T-helper 2 cell treated with Interferon-gamma antibody and Interleukin-4, amounts not matched to agents 100 ng/mL and 5 ng/mL, for 36 hours (primary cell): Measurements from ENCODE around the gene GRIP2. TPM values are rescaled to one million over a fixed set of nuclear protein-coding genes. Genes with fewer than 3 reads are reported as not detected.
"Not testable (repeated sequence)": the region's sequence is repeated elsewhere in the genome, so short reads cannot be mapped to it uniquely, and the experiment has no call there.

Experiments used
- intact Hi-C: fragments of 100-400 bp; cut with micrococcal nuclease; formaldehyde crosslinking; loops from one replicate; pipeline ENCODE4 v1.15.1; 2023
- total RNA-seq: library from RNA; stranded (reverse); gene quantifications from 2 replicates; pipeline ENCODE4 v1.2.3, GENCODE V29; 2022

Gene GRIP2
- total RNA-seq, 1 donor from 2014 or later, result not detected

DNA sequence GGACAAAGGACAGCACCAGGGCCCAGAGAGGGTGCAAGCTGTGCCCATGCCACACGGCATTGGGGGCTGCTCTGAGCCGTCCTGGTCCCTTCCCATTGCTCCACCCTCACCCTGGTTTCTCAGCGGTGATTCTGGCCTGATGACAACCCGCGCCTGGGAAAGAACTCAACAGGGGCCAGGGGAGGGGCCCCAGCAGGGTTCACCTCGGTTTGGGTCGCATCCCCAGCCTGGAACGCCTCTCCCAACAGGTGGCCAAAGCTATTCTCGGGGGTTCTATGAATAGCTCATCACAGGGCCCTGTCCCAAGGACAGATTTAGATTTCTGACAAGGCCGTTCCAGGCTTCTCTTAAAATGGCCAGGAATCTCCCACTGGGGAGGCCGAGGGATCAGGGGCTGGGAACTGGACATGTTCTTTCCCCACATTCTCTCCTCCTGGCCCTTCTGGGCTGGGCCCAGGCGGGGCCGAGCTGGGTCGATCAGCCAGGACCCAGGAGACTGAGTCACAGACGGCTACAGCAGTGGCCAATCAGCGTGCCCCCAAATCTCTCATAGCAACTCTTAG is 17.9 kb downstream of the GRIP2 start:
- intact Hi-C loops, result no loop called here

GRCh38 chr3:14521611-14522010 is 18.5 kb downstream of the GRIP2 start:
- intact Hi-C loops, result no loop called here

- intact Hi-C loops, result no loop called here
Measured at GRCh38 chr3:14520967-14521366, 19.2 kb downstream of the GRIP2 start.

- intact Hi-C loops, result no loop called here
Measured at GRCh38 chr3:14520149-14520548, 20.0 kb downstream of the GRIP2 start.

DNA sequence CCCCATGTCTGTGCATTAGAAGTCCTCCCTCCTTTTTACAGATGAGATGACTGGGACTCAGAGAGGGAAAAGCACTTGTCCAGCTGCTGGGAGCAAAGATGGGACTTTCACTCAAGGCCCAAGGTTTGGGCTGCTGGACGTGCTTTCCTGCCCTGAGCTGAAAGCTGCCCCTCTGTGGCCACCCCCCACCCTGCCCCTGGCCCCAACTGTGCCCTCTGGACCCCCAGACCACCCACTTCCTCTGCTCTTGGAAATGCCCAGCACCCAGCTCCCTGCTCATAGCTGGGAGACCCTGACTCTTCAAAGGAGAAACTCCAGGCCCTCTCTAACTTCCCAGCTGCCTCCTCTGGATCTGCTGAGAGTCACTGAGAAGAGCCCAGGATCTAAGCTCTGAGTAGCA is 20.7 kb downstream of the GRIP2 start:
- intact Hi-C loops, result no loop called here

GRCh38 chr3:14518893-14519292 is 21.2 kb downstream of the GRIP2 start:
- intact Hi-C loops, result no loop called here

GRCh38 chr3:14518432-14518802 is 21.7 kb downstream of the GRIP2 start:
- intact Hi-C loops, result no loop called here

GRCh38 chr3:14517601-14518431 is 22.3 kb downstream of the GRIP2 start:
- intact Hi-C loops, result no loop called here

DNA sequence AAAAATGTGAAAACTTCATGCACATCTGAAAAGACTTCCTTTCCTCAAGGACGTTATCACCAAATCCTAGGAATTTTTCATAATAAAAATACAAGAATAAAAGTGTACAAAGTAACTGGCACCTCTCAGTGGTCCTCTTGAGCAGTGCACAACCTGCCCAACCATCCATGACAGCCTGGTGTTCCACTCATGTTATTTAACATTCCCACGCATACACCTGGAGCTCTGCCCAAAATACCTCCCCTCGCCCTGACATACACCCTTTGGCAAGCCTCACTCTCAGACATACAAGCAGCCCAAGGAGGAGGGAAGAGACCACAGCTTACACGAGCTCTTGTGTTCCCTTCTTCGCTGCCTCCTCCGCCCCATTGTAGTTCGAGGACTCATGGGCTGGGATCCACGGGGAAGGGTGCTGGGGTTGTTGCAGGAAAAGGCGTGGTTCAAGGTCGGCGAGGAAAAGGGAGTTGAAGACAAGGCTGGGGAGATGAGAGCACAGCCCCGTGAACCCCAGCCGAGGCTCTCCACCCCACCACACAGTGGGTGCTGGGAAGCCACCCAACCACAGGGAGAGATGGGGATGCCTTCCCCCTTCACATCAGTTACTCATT is 23.3 kb downstream of the GRIP2 start:
- intact Hi-C loops, result no loop called here

GRCh38 chr3:14515526-14515925 is 24.6 kb downstream of the GRIP2 start:
- intact Hi-C loops, result not testable (repeated sequence)

DNA sequence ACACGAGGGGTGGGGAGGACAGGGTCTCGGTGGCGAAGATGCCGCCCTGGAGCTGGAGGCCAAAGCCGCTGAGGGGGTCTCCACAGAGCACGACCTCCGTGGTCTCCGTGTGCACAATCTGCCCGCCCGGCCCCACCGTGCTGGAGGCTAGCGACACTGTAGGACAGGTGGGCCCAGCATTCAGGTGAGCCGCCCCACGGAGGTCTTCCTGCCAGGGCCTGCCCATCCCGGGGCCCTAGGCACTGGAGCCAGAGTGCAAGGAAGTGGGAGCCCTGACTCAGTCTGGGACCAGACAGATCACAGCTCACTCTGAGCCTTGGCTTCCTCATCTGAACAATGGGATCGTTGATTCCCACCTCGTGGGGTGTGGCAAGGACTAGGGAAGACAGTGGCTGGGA is 25.8 kb downstream of the GRIP2 start:
- intact Hi-C loops, result no loop called here

DNA sequence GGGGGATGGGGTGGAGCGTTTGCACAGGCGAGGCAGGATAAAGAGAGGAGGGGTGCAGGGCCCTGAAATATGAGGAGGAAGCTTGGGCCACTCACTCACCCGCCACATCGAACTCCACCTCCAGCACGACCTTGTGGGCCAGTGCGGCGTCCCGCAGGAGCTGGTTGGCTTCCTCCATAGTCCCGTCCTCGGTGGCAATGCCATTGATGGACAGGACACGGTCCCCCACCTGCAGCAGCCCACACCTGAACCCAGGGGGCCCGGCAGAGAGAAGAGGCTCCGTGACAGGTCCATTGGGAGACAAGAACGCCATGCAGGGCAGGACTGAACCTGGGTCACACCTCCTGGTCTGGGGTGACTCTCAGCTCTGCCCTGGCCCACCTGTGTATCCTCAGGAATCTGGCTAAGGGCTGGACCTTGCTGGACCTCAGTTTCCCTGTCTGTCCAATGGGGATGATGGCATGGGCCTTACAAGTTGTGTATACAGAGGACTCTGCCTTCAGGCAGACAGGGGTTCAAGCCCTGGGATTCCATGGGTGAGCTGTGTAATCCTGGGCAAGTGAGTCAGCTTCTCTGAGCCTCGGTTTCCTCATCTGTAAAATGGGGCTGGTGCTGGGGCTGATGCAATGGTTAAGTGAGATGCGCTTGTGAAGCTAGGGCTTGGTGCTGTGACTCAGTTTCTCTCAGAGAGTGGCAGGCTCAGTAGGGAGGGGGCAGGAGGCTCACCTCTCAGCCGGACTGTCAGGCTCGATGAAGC is 26.4 kb downstream of the GRIP2 start:
- intact Hi-C loops, result no loop called here

DNA sequence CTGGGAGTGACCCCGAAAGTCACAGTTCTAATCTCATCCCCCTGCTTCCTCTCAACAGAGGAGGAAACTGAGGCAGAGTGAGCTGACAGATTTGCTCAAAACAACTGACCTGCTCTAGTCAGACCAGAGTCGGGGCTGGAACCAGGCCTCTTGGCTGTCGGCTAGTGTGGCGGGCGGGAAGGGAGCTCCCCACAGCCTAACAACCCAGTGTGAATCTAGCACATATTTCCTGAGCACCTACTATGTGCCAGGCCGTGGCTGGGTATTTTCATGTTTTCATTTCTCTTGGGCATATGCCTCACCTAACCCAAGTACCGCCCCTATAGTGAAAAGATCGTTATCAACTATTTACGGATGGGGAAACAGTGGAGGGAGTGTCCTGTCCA is 27.2 kb downstream of the GRIP2 start:
- intact Hi-C loops, result no loop called here

- intact Hi-C loops, result no loop called here
Measured at GRCh38 chr3:14512281-14512941, 27.7 kb downstream of the GRIP2 start.

DNA sequence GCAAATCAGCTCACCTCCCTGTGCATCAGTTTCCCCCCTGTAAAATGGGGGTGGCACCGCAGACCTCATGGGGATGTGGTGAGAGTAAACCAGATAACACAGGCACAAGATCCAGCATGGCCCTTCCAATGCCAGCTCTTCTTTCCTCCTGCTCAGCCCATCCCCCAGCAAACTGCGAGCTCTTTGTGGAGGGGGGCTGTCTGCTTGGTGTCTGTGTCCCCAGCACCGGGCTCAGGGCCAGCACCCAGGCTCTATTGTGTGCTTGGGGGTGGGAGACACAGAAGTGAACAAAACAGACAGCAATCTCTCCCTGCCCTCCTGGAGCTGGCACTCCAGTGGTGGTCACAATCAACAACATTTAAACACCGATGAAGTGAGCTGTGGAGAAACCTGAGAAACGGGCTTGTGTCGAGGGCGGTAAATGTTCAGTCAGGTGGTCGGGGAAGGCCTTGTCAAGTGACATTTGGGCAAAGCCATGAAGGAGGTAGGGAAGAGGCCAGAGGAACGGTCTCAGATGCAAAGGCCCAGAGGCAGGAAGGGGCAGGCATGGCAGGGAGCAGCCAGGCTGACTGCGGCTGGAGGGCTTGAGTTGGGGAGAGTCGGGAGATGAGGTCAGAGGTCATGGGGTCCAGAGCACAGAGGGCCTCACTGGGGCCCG is 28.4 kb downstream of the GRIP2 start:
- intact Hi-C loops, result no loop called here

GRCh38 chr3:14510838-14511622 is 29.1 kb downstream of the GRIP2 start:
- intact Hi-C loops, result no loop called here

GRCh38 chr3:14509796-14510100 is 30.4 kb downstream of the GRIP2 start:
- intact Hi-C loops, result loop anchor here (2.0 kb wide), 1 partner anchor 411 kb away; no protein-coding TSS in a partner anchor

- intact Hi-C loops, result loop anchor here (2.0 kb wide), 1 partner anchor 412 kb away; no protein-coding TSS in a partner anchor
Measured at GRCh38 chr3:14508966-14509795, 31.0 kb downstream of the GRIP2 start.

DNA sequence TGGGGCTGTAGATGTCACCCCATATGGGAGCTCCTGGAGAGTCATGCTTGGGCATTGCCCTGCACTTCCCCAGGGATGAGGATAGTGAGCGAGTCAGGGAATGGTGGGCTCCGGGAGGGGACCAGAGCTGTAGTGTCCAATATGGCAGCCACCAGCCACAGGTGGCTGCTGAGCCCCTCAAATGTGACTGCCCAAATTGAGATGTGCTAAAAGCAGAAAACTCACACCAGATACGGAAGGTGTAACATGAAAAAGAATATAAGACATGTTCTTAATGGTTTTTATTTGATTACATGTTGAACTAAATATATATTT is 31.7 kb downstream of the GRIP2 start:
- intact Hi-C loops, result loop anchor here (2.0 kb wide), 1 partner anchor 412 kb away; no protein-coding TSS in a partner anchor
